H1 (cell line): ENCODE data around the gene NRXN3. TPM values are rescaled to one million over a fixed set of nuclear protein-coding genes. Genes with fewer than 3 reads are reported as not detected.

ENCODE experiments used
- SIX5 ChIP-seq: IDR thresholded peaks from 2 replicates; pipeline ENCODE4 v1.6.1; 2011; ENCODE audit warnings: mild to moderate bottlenecking, low read depth, low read length
- TBP ChIP-seq: IDR thresholded peaks from 2 replicates; pipeline ENCODE4 v1.6.1; 2011; ENCODE audit warnings: low read depth, low read length, improper control_type of control experiment
- polyA plus RNA-seq, 7 experiments: library from polyadenylated mRNA; depleted of rRNA in 3 of 7; stranded (reverse) in 5 of 7; unstranded in 2 of 7; fragments of >200 nt in 5 of 7; fragments of 200-250 nt in 2 of 7; gene quantifications; 1 replicate in 5 of 7; 2 replicates in 1 of 7; 4 replicates in 1 of 7; pipeline versions ENCODE4 v1.2.1 to v1.2.3, GENCODE V29; 2011 to 2013; ENCODE audit warnings: missing spikeins in 2 of 7, mixed read lengths in 2 of 7
- total RNA-seq: library from RNA; stranded (reverse); fragmentation: NEBNext Ultra II Directional; extraction: Animal tissue kit (Norgen Biotek cat#: 25700); gene quantifications from 2 replicates; pipeline ENCODE4 v1.2.1, GENCODE V29; 2021

The NRXN3 gene
- total and polyA plus RNA-seq, 2 of the 8 experiments (the other 6 are each of a cell fraction or from before 2014, with no cell fraction given): 2.6 to 4.1 TPM

DNA sequence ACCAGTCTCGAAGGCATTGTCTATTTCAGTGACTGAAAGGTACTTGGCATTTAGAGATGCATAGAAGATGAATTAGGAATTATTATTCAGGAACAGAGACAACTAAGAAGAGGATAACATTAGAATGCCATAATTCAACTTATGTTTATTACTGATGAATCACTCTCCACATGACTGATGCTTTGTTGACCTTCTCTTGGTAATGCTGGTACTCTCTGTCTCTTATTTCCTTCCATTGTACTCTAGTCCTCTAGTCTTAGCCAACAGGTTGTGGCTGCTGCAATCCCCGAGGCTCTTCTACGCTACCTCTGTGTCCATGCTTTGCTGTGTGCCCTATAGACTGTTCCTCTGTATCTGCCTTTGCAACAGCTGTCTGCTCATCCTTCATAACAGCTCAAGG, 652.9 kb downstream of the NRXN3 start (continued):
- TF ChIP-seq SIX5 (no peak), TBP (no peak)
